ENCODE measurements around the gene DAPK1.

DAPK1 gene

DNA sequence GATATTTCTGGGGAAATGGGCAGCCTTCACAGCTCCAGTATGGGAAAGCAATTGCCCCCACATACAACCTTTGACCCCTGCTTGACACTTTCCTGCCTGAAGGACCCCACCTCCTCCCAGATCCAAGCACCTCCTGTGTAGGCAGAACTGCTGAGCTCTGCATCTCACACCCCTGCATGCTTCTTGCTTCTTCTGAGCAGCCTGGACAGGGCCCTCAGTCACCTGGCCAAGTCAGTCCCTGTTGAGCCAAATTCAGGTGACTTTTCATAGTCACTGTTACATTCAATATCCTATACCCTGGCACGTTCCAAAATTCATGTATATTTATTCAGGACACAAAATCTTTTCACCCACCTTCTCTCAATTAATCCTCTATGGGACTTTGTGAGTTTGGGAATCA is 197.9 kb downstream of the DAPK1 start:
- no peak for DNase-seq (ENCODE audit: low spot score)

GRCh38 chr9:87696641-87697040 is 199.0 kb downstream of the DAPK1 start:
- no peak for DNase-seq (ENCODE audit: low spot score)

DNA sequence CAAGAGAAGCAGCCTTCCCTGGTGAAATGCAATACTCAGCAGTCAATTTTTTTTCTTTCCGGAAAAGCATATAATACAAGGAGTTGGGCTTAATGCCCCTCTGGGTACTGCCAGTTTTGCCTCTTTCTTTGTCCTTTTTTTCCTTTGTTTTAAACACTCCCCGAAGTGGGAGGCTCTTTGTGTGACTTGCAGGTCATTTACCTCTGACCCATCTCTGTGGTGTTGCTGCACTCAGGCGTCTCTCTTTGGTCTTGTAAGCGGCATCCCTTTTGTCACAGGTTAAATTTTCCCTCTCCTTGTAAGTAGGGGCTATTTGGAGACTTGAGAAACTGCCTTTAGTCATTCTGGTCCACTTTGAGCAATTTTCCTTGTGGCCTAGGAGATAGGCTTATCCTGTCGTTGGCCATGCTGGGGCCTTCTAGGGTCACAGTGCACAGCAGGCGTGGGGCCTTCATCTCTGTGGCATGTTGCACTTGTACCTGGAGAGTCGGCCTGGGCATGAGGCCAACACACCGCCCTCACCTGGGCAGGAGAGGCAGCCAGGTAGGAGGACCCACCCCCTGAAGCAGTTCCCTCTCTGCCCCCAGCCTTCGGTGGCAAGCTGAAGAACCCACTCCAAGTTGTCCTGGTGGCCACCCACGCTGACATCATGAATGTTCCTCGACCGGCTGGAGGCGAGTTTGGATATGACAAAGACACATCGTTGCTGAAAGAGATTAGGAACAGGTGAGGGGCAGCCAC is 200.6 kb downstream of the DAPK1 start:
- DNase-seq (ENCODE audit: low spot score) = no peak

DNA sequence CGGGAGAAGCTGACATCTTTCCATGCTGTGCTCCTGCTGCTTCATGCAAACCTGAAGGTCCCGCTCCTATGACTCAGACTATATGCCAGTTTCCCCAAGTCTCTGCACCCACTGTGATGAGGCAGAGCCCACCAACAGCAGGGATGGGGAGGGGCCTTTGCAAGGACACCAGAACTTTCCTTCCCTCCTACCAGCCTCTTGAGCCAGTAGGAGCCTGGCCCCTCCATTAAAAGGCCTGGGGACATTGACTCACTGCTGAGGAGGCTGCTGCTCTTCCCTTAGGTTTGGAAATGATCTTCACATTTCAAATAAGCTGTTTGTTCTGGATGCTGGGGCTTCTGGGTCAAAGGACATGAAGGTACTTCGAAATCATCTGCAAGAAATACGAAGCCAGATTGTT is 202.2 kb downstream of the DAPK1 start:
- DNase-seq (ENCODE audit: low spot score) = no peak

DNA sequence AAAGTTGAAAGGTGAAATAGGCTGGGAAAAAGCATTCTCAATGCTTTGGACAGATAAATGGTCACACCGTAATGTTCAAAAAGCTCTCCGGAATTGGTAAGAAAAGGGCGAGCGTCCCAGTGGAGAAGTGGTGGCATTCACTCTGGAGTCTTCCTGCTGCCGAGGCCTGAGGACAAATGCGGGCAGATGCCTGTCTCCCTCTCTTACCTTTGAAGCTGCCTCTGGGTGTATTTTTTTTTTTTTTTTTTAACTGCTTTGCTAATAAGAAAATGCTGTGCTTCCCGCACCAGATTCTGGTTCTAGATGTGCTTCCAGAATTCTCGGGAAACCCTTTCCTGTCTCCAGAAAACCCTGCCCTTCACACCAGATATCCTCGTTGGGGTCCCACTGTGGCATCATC is 203.8 kb downstream of the DAPK1 start:
- DNase-seq (ENCODE audit: low spot score) = no peak

- DNase-seq (ENCODE audit: low spot score) = no peak
These were observed 204.3 kb downstream of the DAPK1 start for GRCh38 chr9:87701931-87702421.

DNA sequence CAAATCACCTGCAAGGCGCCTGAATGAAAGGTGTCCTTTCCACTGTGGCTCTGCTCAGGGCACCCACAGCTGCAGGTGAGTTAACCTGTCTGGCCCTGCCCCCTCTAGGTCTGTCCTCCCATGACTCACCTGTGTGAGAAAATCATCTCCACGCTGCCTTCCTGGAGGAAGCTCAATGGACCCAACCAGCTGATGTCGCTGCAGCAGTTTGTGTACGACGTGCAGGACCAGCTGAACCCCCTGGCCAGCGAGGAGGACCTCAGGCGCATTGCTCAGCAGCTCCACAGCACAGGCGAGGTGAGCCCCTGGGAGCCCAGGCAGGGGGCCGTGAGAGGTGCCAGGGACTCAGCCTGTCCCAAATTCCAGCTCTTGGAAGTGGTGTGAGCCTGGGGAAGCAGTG is 205.3 kb downstream of the DAPK1 start:
- DNase-seq (ENCODE audit: low spot score) = no peak

GRCh38 chr9:87703636-87704276 is 206.1 kb downstream of the DAPK1 start:
- no peak for DNase-seq (ENCODE audit: low spot score)

- no peak for DNase-seq (ENCODE audit: low spot score)
These were observed 206.7 kb downstream of the DAPK1 start for GRCh38 chr9:87704342-87704741.

GRCh38 chr9:87706066-87706739 is 208.5 kb downstream of the DAPK1 start:
- DNase-seq (ENCODE audit: low spot score) = no peak

GRCh38 chr9:87707805-87708506 is 210.3 kb downstream of the DAPK1 start:
- no peak for DNase-seq (ENCODE audit: low spot score)

DNA sequence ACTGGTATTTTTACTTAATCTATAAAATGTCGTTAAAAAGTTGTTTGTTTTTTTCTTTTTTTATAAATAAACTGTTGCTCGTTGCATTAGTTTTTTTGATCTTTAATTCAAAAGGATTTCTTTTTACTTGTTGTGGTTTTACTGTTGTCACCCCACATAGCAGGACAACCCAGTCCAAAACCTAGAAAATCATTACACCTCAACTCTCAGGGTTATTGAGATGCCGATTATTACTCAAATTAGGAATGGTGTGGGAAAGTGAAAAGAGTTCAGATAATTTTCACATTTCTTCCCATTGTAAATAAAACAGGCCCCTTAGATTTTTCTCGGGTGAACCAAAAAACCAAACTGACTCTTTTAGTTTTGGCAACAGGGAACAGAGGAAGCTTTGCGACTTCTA is 210.9 kb downstream of the DAPK1 start:
- no peak for DNase-seq (ENCODE audit: low spot score)

DNA sequence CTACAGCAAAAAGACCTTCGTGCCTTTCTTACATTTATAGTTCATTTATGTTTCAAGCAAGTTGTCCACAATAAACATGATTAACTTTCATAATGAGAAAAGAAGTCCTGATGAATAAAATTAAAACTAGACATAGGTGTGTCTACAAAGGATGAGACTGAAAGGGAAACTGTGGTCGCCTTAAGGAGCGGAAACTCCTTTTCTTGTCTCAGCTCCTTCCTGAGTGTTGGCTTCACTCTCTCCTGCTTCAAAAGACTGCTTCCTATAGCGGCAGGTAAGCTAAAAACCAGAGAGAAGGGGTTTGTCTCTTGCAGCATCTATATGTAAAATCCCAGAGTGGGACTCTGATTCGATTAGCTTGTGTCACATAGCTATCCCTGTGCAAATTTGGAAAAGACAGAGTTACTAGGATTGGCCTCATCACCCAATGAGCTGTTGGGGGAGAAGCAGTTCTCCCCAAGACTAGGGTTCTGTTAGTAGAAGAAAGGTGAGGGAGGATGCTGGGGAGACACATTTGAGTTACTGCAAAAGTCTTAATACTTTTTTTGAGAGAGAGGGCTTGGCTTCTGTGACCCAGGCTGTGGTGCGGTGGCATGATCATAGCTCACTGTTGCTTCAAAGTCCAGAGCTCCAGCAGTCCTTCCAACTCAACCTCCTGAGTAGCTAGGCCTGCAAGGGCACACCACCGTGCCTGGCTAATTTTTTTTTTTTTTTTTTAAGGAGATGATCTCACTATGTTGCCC is 211.5 kb downstream of the DAPK1 start:
- DNase-seq (ENCODE audit: low spot score) = peak; percentile 32

DNA sequence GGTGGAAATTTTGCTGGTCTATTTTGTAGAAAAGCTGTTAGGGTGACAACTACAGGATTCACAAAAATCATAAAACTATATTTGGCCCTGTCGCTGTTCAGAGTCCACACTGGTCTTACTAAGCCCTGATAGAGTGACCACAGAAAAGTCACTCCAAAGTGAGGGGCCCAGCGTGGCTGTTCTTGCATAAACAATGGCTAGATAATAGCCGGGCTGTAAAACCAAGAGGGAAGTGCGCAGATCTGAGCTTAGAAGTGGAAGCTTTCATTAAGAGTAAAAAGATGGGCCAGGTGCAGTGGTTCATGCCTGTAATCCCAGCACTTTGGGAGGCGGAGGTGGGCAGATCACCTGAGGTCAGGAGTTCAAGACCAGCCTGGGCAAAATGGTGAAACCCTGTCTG is 212.8 kb downstream of the DAPK1 start:
- DNase-seq (ENCODE audit: low spot score) = no peak

GRCh38 chr9:87711857-87712800 is 214.5 kb downstream of the DAPK1 start:
- no peak for DNase-seq (ENCODE audit: low spot score)

- DNase-seq (ENCODE audit: low spot score) = no peak
These were observed 215.2 kb downstream of the DAPK1 start for GRCh38 chr9:87712801-87713277.

DNA sequence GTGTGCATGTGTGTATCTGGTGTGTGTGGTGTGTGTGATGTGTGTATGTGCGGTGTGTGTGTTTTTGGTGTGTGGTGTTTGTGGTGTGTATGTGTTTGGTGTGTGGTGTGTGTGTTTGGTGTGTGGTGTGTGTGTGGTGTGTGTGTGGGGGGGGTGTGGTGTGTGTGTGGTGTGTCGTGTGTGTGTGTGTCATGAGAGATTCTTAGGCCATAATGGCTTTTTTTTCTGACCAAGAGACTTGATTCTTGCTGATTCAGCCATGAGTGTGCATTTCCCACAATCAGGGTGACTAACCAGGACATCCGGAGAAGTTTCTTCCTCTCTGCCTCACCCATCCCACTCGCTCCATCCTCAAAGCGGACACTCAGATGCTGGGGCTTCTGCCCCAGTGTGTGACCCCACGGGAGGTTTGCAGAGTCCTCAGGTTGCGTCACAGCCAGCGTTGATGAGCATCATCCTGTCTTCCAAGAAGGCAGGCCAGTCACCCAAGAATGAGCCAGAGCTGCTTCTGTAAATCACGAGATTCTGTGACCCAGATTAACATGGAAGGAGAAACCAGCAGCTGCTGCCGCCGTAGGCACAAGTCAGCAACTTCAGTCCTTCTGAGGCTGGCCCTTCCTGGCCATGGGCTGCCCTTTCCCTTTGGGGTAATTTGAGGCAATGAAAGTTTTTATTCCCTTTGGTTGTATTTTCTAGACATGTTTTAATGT is 215.8 kb downstream of the DAPK1 start:
- DNase-seq (ENCODE audit: low spot score) = peak; percentile 17

DNA sequence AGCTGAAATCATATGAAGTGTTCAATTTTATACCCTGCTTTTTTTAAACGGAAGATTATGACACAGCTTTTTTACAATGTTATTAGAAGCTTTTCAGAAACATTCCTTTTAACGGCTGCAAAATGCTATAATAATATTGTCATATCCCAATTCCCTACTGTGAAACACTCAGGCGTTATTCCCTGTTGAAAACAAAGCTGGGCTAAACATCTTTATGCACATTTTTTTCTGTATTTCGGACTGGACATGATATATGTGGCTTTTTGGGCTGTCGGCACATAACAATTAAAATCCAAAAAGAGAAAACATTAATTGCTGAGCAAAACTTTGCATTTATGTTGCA is 216.3 kb downstream of the DAPK1 start:
- no peak for DNase-seq (ENCODE audit: low spot score)

- no peak for DNase-seq (ENCODE audit: low spot score)
These were observed 217.2 kb downstream of the DAPK1 start for GRCh38 chr9:87714819-87715218.

DNA sequence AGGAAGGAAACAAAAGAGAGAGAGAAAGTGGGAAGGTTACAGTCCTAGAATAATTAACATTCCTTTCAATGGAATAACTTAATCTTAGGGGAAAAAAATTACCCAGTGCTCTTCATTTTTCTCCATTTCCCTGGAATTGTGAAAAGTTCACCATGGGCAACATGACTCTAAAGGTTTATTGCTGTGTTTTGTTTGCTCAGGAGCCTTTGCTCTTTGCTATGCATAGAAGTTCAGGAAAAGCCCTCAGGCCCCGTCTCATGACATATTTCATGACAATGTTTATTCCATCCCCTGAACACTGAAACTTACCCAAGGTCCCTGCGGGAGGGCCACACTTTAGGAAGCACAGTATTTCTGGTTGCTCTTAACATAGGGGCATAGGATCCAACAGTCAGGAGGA is 218.5 kb downstream of the DAPK1 start:
- DNase-seq (ENCODE audit: low spot score) = no peak
